HepG2 (cell line): Measurements from ENCODE around the gene MIA2. TPM values are rescaled to one million over a fixed set of nuclear protein-coding genes. Genes with fewer than 3 reads are reported as not detected.

ENCODE experiments used
- ATAC-seq: fragments of 200-7000 bp; cut with Tn5 transposase; 3 replicates; pipeline ENCODE4 v1.9.1; 2020; ENCODE audit warnings: mild to moderate bottlenecking, moderate library complexity
- BruUV-seq: library from RNA; stranded (reverse); fragments of 400-500 nt; replicated peaks from 2 replicates; lab custom pipeline; 2021; lab: Mats Ljungman, UMichigan
- CTCF ChIA-PET: fragments of 300-600 bp; formaldehyde crosslinking; extraction: SDS; loops from one replicate; lab custom pipeline; 2021; ENCODE audit warnings: low total read pairs, inconsistent platforms, low intra/inter-chr PET ratio; lab: Yijun Ruan, JAX
- POLR2A ChIA-PET: fragments of 350-600 bp; sonication (Branson Sonifier 250); formaldehyde crosslinking; loops from one replicate; lab custom pipeline; 2020; ENCODE audit warnings: antibody characterized with exemption, inconsistent platforms; lab: Yijun Ruan, JAX
- DNase-seq: peaks from one replicate; pipeline ENCODE4 v3.0.0-alpha.2; 2015; ENCODE audit warnings: low spot score
- FAIRE-seq: peaks from 3 replicates; lab custom pipeline; 2011; peaks lifted over from hg19 to GRCh38; lab: Jason Lieb, UNC
- H2AFZ ChIP-seq: one replicate; pipeline ENCODE4 v1.6.1; 2011; ENCODE audit warnings: low read length, inconsistent platforms
- H3K27ac ChIP-seq: fragments of 300-600 bp; 3 replicates; pipeline ENCODE4 v1.8.0; 2011; ENCODE audit warnings: mixed run types, mild to moderate bottlenecking, mixed read lengths, low read length, inconsistent platforms; ENCODE audit not compliant: insufficient read depth; ENCODE audit errors: extremely low read length
- H3K27me3 ChIP-seq, 2 experiments: fragments of 200-600 bp in 1 of 2; 2 replicates in 1 of 2; 3 replicates in 1 of 2; pipeline versions ENCODE4 v1.6.0 to v1.8.0; 2011; ENCODE audit warnings: low read length in 2 of 2, mild to moderate bottlenecking in 2 of 2, moderate library complexity in 2 of 2, inconsistent platforms in 1 of 2; ENCODE audit not compliant: insufficient read depth in 2 of 2, control insufficient read depth in 1 of 2
- H3K36me3 ChIP-seq, 2 experiments: fragments of 200-600 bp in 1 of 2; replicated peaks in 1 of 2; 2 replicates in 1 of 2; 3 replicates in 1 of 2; pipeline versions ENCODE4 v1.5.1 to v1.8.0; 2011; ENCODE audit warnings: low read length in 2 of 2, inconsistent platforms in 1 of 2; ENCODE audit not compliant: insufficient read depth in 2 of 2, control insufficient read depth in 1 of 2
- H3K4me1 ChIP-seq: 2 replicates; pipeline ENCODE4 v1.5.1; 2012; ENCODE audit warnings: low read length, inconsistent platforms; ENCODE audit not compliant: insufficient read depth
- H3K4me2 ChIP-seq: 2 replicates; pipeline ENCODE4 v1.6.0; 2011; ENCODE audit warnings: low read depth, low read length, inconsistent platforms
- H3K4me3 ChIP-seq, 3 experiments: fragments of 200-600 bp in 1 of 3; sonication (generic), shearing (Covaris generic) in 1 of 3; replicated peaks in 1 of 3; 2 replicates each; pipeline ENCODE4 v1.5.1; 2011 to 2016; ENCODE audit warnings: low read length in 3 of 3, inconsistent platforms in 2 of 3, low read depth in 2 of 3, mild to moderate bottlenecking in 2 of 3, control low read depth in 1 of 3, mixed read lengths in 1 of 3; ENCODE audit not compliant: insufficient read depth in 1 of 3
- H3K79me2 ChIP-seq: one replicate; pipeline ENCODE4 v1.6.1; 2011; ENCODE audit warnings: low read length, inconsistent platforms; ENCODE audit not compliant: insufficient read depth
- H3K9ac ChIP-seq: 2 replicates; pipeline ENCODE4 v1.6.0; 2011; ENCODE audit warnings: mild to moderate bottlenecking, low read depth, low read length, inconsistent platforms; ENCODE audit not compliant: insufficient read depth
- H3K9me3 ChIP-seq: 2 replicates; pipeline ENCODE4 v1.5.1; 2012; ENCODE audit warnings: mild to moderate bottlenecking, low read length
- H4K20me1 ChIP-seq: 2 replicates; pipeline ENCODE4 v1.6.0; 2011; ENCODE audit warnings: inconsistent platforms, mild to moderate bottlenecking, low read length, moderate library complexity; ENCODE audit not compliant: insufficient read depth
- CSRNP2 ChIP-seq: sonication (generic); formaldehyde crosslinking; conservative IDR thresholded peaks from 2 replicates; pipeline ENCODE4 v1.8.0; 2022; ENCODE audit warnings: low read depth, missing genetic modification reagents
- EZH2 ChIP-seq: conservative IDR thresholded peaks from 2 replicates; pipeline ENCODE4 v1.6.1; 2012; ENCODE audit warnings: mild to moderate bottlenecking, low read depth, low read length, moderate library complexity
- FOXO4 ChIP-seq: sonication (generic); formaldehyde crosslinking; conservative IDR thresholded peaks from 2 replicates; pipeline ENCODE4 v1.8.1; 2023; ENCODE audit warnings: missing genetic modification reagents
- HDAC6 ChIP-seq: fragments of 200-600 bp; sonication (generic); IDR thresholded peaks from 2 replicates; pipeline ENCODE4 v1.7.0; 2017; ENCODE audit warnings: mild to moderate bottlenecking, antibody characterized with exemption, low read length, low read depth
- MTF2 ChIP-seq: sonication (generic); formaldehyde crosslinking; IDR thresholded peaks from 2 replicates; pipeline ENCODE4 v1.5.0; 2020; ENCODE audit warnings: missing genetic modification reagents, borderline replicate concordance
- NONO ChIP-seq, 2 experiments: fragments of 450-650 bp in 1 of 2; sonication (generic) in 1 of 2; formaldehyde crosslinking in 1 of 2; IDR thresholded peaks in 1 of 2; conservative IDR thresholded peaks in 1 of 2; 2 replicates each; pipeline versions ENCODE4 v1.6.1 to v1.8.0; 2017 to 2022; ENCODE audit warnings: mild to moderate bottlenecking in 1 of 2, missing genetic modification reagents in 1 of 2, moderate library complexity in 1 of 2
- RFX3 ChIP-seq: IDR thresholded peaks from 2 replicates; pipeline ENCODE4 v1.6.1; 2016; ENCODE audit warnings: missing biosample characterization, missing genetic modification reagents
- SMARCE1 ChIP-seq: fragments of 450-650 bp; IDR thresholded peaks from 2 replicates; pipeline ENCODE4 v1.6.1; 2017; ENCODE audit warnings: borderline replicate concordance
- SYNCRIP ChIP-seq: fragments of 200-400 bp; formaldehyde crosslinking; IDR thresholded peaks from 2 replicates; pipeline ENCODE4 v1.6.1; 2018; ENCODE audit warnings: mild to moderate bottlenecking, low read depth, low read length; ENCODE audit not compliant: insufficient read depth
- TGIF2 ChIP-seq: IDR thresholded peaks from 2 replicates; pipeline ENCODE4 v1.6.1; 2016; ENCODE audit warnings: control low read depth, missing compliant biosample characterization
- TSC22D2 ChIP-seq: sonication (generic); formaldehyde crosslinking; IDR thresholded peaks from 2 replicates; pipeline ENCODE4 v1.5.1; 2020; ENCODE audit warnings: missing genetic modification reagents, mild to moderate bottlenecking, borderline replicate concordance
- ZBTB44 ChIP-seq: sonication (generic); formaldehyde crosslinking; IDR thresholded peaks from 2 replicates; pipeline ENCODE4 v1.4.0; 2020; ENCODE audit warnings: missing genetic modification reagents
- ZNF142 ChIP-seq: sonication (generic); formaldehyde crosslinking; IDR thresholded peaks from 2 replicates; pipeline ENCODE4 v1.4.0; 2020; ENCODE audit warnings: missing genetic modification reagents
- ZNF44 ChIP-seq: sonication (generic); formaldehyde crosslinking; IDR thresholded peaks from 2 replicates; pipeline ENCODE4 v1.5.1; 2020; ENCODE audit warnings: mild to moderate bottlenecking, missing genetic modification reagents
- ZNF607 ChIP-seq: sonication (generic); formaldehyde crosslinking; IDR thresholded peaks from 2 replicates; pipeline ENCODE4 v1.5.1; 2020; ENCODE audit warnings: missing genetic modification reagents, mild to moderate bottlenecking, borderline replicate concordance
- in situ Hi-C: cut with HindIII; loops from 2 replicates; pipeline ENCODE4 v1.10.0; 2017; ENCODE audit warnings: low pct_unique_long_range_greater_than_20kb; ENCODE audit not compliant: extremely low pct_ligation_motif_present
- intact Hi-C: fragments of 100-400 bp; cut with micrococcal nuclease; formaldehyde crosslinking; loops from one replicate; pipeline ENCODE4 v1.10.0; 2022; ENCODE audit not compliant: unreplicated experiment
- polyA plus RNA-seq, 8 experiments: library from polyadenylated mRNA; depleted of rRNA in 3 of 8; stranded (reverse) in 7 of 8; unstranded in 1 of 8; fragments of >200 nt; fragmentation: Illumina TruSeq in 4 of 8; extraction: Trizol in 4 of 8; gene quantifications; 2 replicates each; pipeline versions ENCODE4 v1.2.1 to v1.2.3, GENCODE V29; 2011 to 2016; ENCODE audit warnings: low read depth in 4 of 8, missing spikeins in 1 of 8, mixed read lengths in 1 of 8; ENCODE audit not compliant: insufficient read depth in 1 of 8
- total RNA-seq, 5 experiments: library from RNA; depleted of rRNA; stranded (reverse); fragments of >200 nt; fragmentation: Illumina TruSeq; extraction: Trizol; gene quantifications; 2 replicates each; pipeline ENCODE4 v1.2.3, GENCODE V29; 2016; ENCODE audit warnings: low read depth in 1 of 5

MIA2 gene
- total and polyA plus RNA-seq, 2 of the 13 experiments (the other 11 are each of a cell fraction or from before 2014, with no cell fraction given), result 134 to 158 TPM

GRCh38 chr14:39322807-39323206, 89.1 kb downstream of the MIA2 start:
- peaks cover 26 to 66% of the 10 kb centered on the region in 2 experiments for H3K36me3 ChIP-seq
- H3K9ac ChIP-seq, result no peak overlapping the region
- H3K9me3 ChIP-seq, result no peaks in the 10 kb centered on the region
- no peaks in the 10 kb centered on the region for H3K79me2 ChIP-seq
- H3K27me3 ChIP-seq, result no peaks in the 10 kb centered on the region
- ATAC-seq (no peak), DNase-seq (no peak), FAIRE-seq (no peak)
- no peaks in the 10 kb centered on the region for H4K20me1 ChIP-seq
- POLR2A ChIA-PET, result no interaction called here
- no peak overlapping the region for H3K4me2 ChIP-seq
- CTCF ChIA-PET, result no interaction called here
- H3K4me1 ChIP-seq, result no peaks in the 10 kb centered on the region
- in situ Hi-C loops, result no loop called here
- no peak overlapping the region for H3K27ac ChIP-seq
- intact Hi-C loops, result no loop called here
- no peak overlapping the region for H2AFZ ChIP-seq
- no TSS peak for BruUV-seq
- no peak overlapping the region for H3K4me3 ChIP-seq
- no peak for TF ChIP-seq MTF2 (CRISPR knock-in tag)
- TF ChIP-seq FOXO4 (CRISPR knock-in tag), result no peak
- no peak for TF ChIP-seq TSC22D2
- TF ChIP-seq TGIF2 (CRISPR knock-in tag), result no peak
- TF ChIP-seq CSRNP2 (CRISPR knock-in tag), result no peak
- TF ChIP-seq ZBTB44, result no peak
- no peak for TF ChIP-seq ZNF607 (CRISPR knock-in tag)
- TF ChIP-seq SYNCRIP, result no peak
- no peak for TF ChIP-seq RFX3 (CRISPR knock-in tag)
- TF ChIP-seq ZNF44 (CRISPR knock-in tag), result no peak
- no peak for TF ChIP-seq SMARCE1
- TF ChIP-seq EZH2, result no peak
- no peak for TF ChIP-seq NONO (IDR thresholded peaks at IDR 0.05)
- no peak for TF ChIP-seq NONO (CRISPR knock-in tag; conservative IDR thresholded peaks at IDR 0.05)
- TF ChIP-seq ZNF142, result no peak
- no peak for TF ChIP-seq HDAC6
